ENCODE data around the gene AZGP1.
"Not testable (repeated sequence)": the region's sequence is repeated elsewhere in the genome, so short reads cannot be mapped to it uniquely, and the experiment has no call there.

Gene AZGP1

GRCh38 chr7:99997545-99998137, 21.8 kb upstream of the AZGP1 start:
- DNase-seq (ENCODE audit: low read depth) = no peak

- no peak for DNase-seq (ENCODE audit: low read depth)
Observed at GRCh38 chr7:99996755-99997544, 21.1 kb upstream of the AZGP1 start.

GRCh38 chr7:99994819-99995218, 19.0 kb upstream of the AZGP1 start:
- no peak for DNase-seq (ENCODE audit: low read depth)

GRCh38 chr7:99992330-99993038, 16.7 kb upstream of the AZGP1 start:
- no peak for DNase-seq (ENCODE audit: low read depth)

GRCh38 chr7:99991543-99991942, 15.7 kb upstream of the AZGP1 start:
- not testable (repeated sequence) for DNase-seq (ENCODE audit: low read depth)

GRCh38 chr7:99990460-99990852, 14.6 kb upstream of the AZGP1 start:
- no peak for DNase-seq (ENCODE audit: low read depth)

- no peak for DNase-seq (ENCODE audit: low read depth)
Observed at GRCh38 chr7:99987846-99988245, 12.0 kb upstream of the AZGP1 start.

GRCh38 chr7:99987306-99987705, 11.5 kb upstream of the AZGP1 start:
- not testable (repeated sequence) for DNase-seq (ENCODE audit: low read depth)

- no peak for DNase-seq (ENCODE audit: low read depth)
Observed at GRCh38 chr7:99984593-99984992, 8.8 kb upstream of the AZGP1 start.

- not testable (repeated sequence) for DNase-seq (ENCODE audit: low read depth)
Observed at GRCh38 chr7:99981066-99981465, 5.2 kb upstream of the AZGP1 start.

GRCh38 chr7:99980448-99980872, 4.6 kb upstream of the AZGP1 start:
- DNase-seq (ENCODE audit: low read depth) = not testable (repeated sequence)

- not testable (repeated sequence) for DNase-seq (ENCODE audit: low read depth)
Observed at GRCh38 chr7:99979814-99980225, 4.0 kb upstream of the AZGP1 start.

- no peak for DNase-seq (ENCODE audit: low read depth)
Observed at GRCh38 chr7:99976626-99977025, 795 bp upstream of the AZGP1 start.

GRCh38 chr7:99974681-99975080, 1.1 kb downstream of the AZGP1 start:
- no peak for DNase-seq (ENCODE audit: low read depth)

- not testable (repeated sequence) for DNase-seq (ENCODE audit: low read depth)
Observed at GRCh38 chr7:99973817-99974216, 2.0 kb downstream of the AZGP1 start.

GRCh38 chr7:99971242-99971641, 4.6 kb downstream of the AZGP1 start:
- no peak for DNase-seq (ENCODE audit: low read depth)

GRCh38 chr7:99969813-99970212, 6.0 kb downstream of the AZGP1 start:
- DNase-seq (ENCODE audit: low read depth) = not testable (repeated sequence)

- no peak for DNase-seq (ENCODE audit: low read depth)
Observed at GRCh38 chr7:99969298-99969697, 6.5 kb downstream of the AZGP1 start.

GRCh38 chr7:99958564-99959227, 17.1 kb downstream of the AZGP1 start:
- no peak for DNase-seq (ENCODE audit: low read depth)

GRCh38 chr7:99955247-99955646, 20.6 kb downstream of the AZGP1 start:
- DNase-seq (ENCODE audit: low read depth) = no peak

- DNase-seq (ENCODE audit: low read depth) = not testable (repeated sequence)
Observed at GRCh38 chr7:99954643-99955042, 21.2 kb downstream of the AZGP1 start.

- DNase-seq (ENCODE audit: low read depth) = peak; percentile 68
Observed at GRCh38 chr7:99953649-99954048, 22.2 kb downstream of the AZGP1 start.
